GM19397 (cell line): ENCODE measurements around the gene SEC24D.

Experiments used
- ATAC-seq: cut with Tn5 transposase; IDR thresholded peaks from one replicate; pipeline ENCODE4 v1.9.1; 2021; ENCODE audit warnings: mild to moderate bottlenecking, moderate library complexity; ENCODE audit not compliant: unreplicated experiment

The SEC24D gene

GRCh38 chr4:118843237-118843636, 7.3 kb upstream of the SEC24D start:
- no peak for ATAC-seq

- ATAC-seq, result no peak
Measured at GRCh38 chr4:118842055-118842454, 6.1 kb upstream of the SEC24D start.

- no peak for ATAC-seq
Measured at GRCh38 chr4:118839221-118839927, 3.4 kb upstream of the SEC24D start.

GRCh38 chr4:118837121-118837507, 1.2 kb upstream of the SEC24D start:
- ATAC-seq, result no peak

GRCh38 chr4:118836301-118837120, 585 bp upstream of the SEC24D start:
- peak; percentile 34 for ATAC-seq

GRCh38 chr4:118834960-118835569, 861 bp downstream of the SEC24D start:
- peak; percentile 55 for ATAC-seq

- no peak for ATAC-seq
Measured at GRCh38 chr4:118834070-118834469, 1.9 kb downstream of the SEC24D start.

GRCh38 chr4:118833192-118833820, 2.6 kb downstream of the SEC24D start:
- no peak for ATAC-seq

GRCh38 chr4:118829107-118829506, 6.8 kb downstream of the SEC24D start:
- no peak for ATAC-seq

- no peak for ATAC-seq
Measured at GRCh38 chr4:118826723-118827444, 9.0 kb downstream of the SEC24D start.

GRCh38 chr4:118825799-118826198, 10.1 kb downstream of the SEC24D start:
- peak; percentile 45 for ATAC-seq

- no peak for ATAC-seq
Measured at GRCh38 chr4:118824141-118824540, 11.8 kb downstream of the SEC24D start.

- ATAC-seq, result no peak
Measured at GRCh38 chr4:118823471-118823870, 12.5 kb downstream of the SEC24D start.

- ATAC-seq, result no peak
Measured at GRCh38 chr4:118821590-118822293, 14.2 kb downstream of the SEC24D start.

GRCh38 chr4:118817178-118817930, 18.6 kb downstream of the SEC24D start:
- ATAC-seq, result no peak

GRCh38 chr4:118816538-118817177, 19.3 kb downstream of the SEC24D start:
- no peak for ATAC-seq

- ATAC-seq, result no peak
Measured at GRCh38 chr4:118814891-118815290, 21.0 kb downstream of the SEC24D start.

GRCh38 chr4:118814058-118814457, 21.9 kb downstream of the SEC24D start:
- no peak for ATAC-seq

- no peak for ATAC-seq
Measured at GRCh38 chr4:118813561-118813960, 22.4 kb downstream of the SEC24D start.
